ENCODE data around the gene DHRSX.

GRCh38 chrX:2321411-2321810 is 179.4 kb downstream of the DHRSX start:
- TF ChIP-seq CTCF (IDR thresholded peaks at IDR 0.05) (no peak), POLR2A (IDR thresholded peaks at IDR 0.05) (no peak)

All from upper lobe of left lung (tissue), 4 donors.